Measurements from ENCODE around the gene CCDC110. TPM values are rescaled to one million over a fixed set of nuclear protein-coding genes. Genes with fewer than 3 reads are reported as not detected.
"Not testable (repeated sequence)": the region's sequence is repeated elsewhere in the genome, so short reads cannot be mapped to it uniquely, and the experiment has no call there.

The CCDC110 gene
- total RNA-seq, 2 donors from 2014 or later = 2.8 to 10.3 TPM

GRCh38 chr4:185514182-185514697, 42.7 kb upstream of the CCDC110 start:
- WGBS = 84% methylated on average over 17 of the region's 17 CpGs
- peaks cover 2% of the 10 kb centered on the region for H3K4me1 ChIP-seq (replicated peaks)
- TF ChIP-seq CTCF (IDR thresholded peaks at IDR 0.05) (no peak), POLR2AphosphoS5 (IDR thresholded peaks at IDR 0.05) (no peak), POLR2A (IDR thresholded peaks at IDR 0.05) (no peak)
- H3K27me3 ChIP-seq (replicated peaks; ENCODE audit: insufficient read depth) = no peaks in the 10 kb centered on the region
- H3K27ac ChIP-seq = no peak overlapping the region
- no peaks in the 10 kb centered on the region for H3K9me3 ChIP-seq
- no peaks in the 10 kb centered on the region for H3K36me3 ChIP-seq
- H3K4me3 ChIP-seq = no peak overlapping the region
- DNase-seq (ENCODE audit: low spot score) = no peak
- intact Hi-C loops (cut with DNase I) = no loop called here

- Histone ChIP-seq H3K4me1 (replicated peaks) (peaks cover 2% of the 10 kb centered on the region), H3K9me3 (no peaks in the 10 kb centered on the region), H3K36me3 (no peaks in the 10 kb centered on the region), H3K27me3 (replicated peaks; ENCODE audit: insufficient read depth) (no peaks in the 10 kb centered on the region), H3K27ac (no peak overlapping the region), H3K4me3 (no peak overlapping the region)
- WGBS = 52% methylated on average over 10 of the region's 10 CpGs
- intact Hi-C loops (cut with DNase I) = no loop called here
- DNase-seq (ENCODE audit: low spot score) = no peak
- TF ChIP-seq POLR2A (IDR thresholded peaks at IDR 0.05) (no peak), POLR2AphosphoS5 (IDR thresholded peaks at IDR 0.05) (peak; percentile 4)
Observed at GRCh38 chr4:185513489-185514181, 42.1 kb upstream of the CCDC110 start.

GRCh38 chr4:185512516-185512915, 41.0 kb upstream of the CCDC110 start:
- TF ChIP-seq POLR2A (IDR thresholded peaks at IDR 0.05) = no peak
- no peak for TF ChIP-seq POLR2AphosphoS5 (IDR thresholded peaks at IDR 0.05)
- no peak for TF ChIP-seq CTCF (IDR thresholded peaks at IDR 0.05)
- DNase-seq (ENCODE audit: low spot score) = no peak
- no peaks in the 10 kb centered on the region for H3K9me3 ChIP-seq
- no peak overlapping the region for H3K27ac ChIP-seq
- no peaks in the 10 kb centered on the region for H3K27me3 ChIP-seq (replicated peaks; ENCODE audit: insufficient read depth)
- intact Hi-C loops (cut with DNase I) = no loop called here
- peaks cover 2% of the 10 kb centered on the region for H3K4me1 ChIP-seq (replicated peaks)
- no peaks in the 10 kb centered on the region for H3K36me3 ChIP-seq
- 80% methylated on average over 3 of the region's 3 CpGs for WGBS
- no peak overlapping the region for H3K4me3 ChIP-seq

- H3K4me1 ChIP-seq (replicated peaks); H3K4me3 ChIP-seq; DNase-seq (ENCODE audit: low spot score); H3K27ac ChIP-seq; H3K9me3 ChIP-seq; H3K36me3 ChIP-seq; H3K27me3 ChIP-seq (replicated peaks; ENCODE audit: insufficient read depth); intact Hi-C loops (cut with DNase I): not testable (repeated sequence)
- 65% methylated on average over 2 of the region's 2 CpGs for WGBS
Observed at GRCh38 chr4:185511243-185511642, 39.7 kb upstream of the CCDC110 start.

GRCh38 chr4:185510806-185511205, 39.3 kb upstream of the CCDC110 start:
- 82% methylated on average over 5 of the region's 5 CpGs for WGBS
- intact Hi-C loops (cut with DNase I) = no loop called here

More at GRCh38 chr4:185510806-185511205, 39.3 kb upstream of the CCDC110 start:
- TF ChIP-seq POLR2A (IDR thresholded peaks at IDR 0.05) (no peak), POLR2AphosphoS5 (IDR thresholded peaks at IDR 0.05) (no peak), CTCF (IDR thresholded peaks at IDR 0.05) (no peak)
- no peaks in the 10 kb centered on the region for H3K9me3 ChIP-seq
- no peak overlapping the region for H3K27ac ChIP-seq
- no peak for DNase-seq (ENCODE audit: low spot score)
- H3K36me3 ChIP-seq = no peaks in the 10 kb centered on the region
- H3K27me3 ChIP-seq (replicated peaks; ENCODE audit: insufficient read depth) = no peaks in the 10 kb centered on the region
- peaks cover 2% of the 10 kb centered on the region for H3K4me1 ChIP-seq (replicated peaks)
- no peak overlapping the region for H3K4me3 ChIP-seq

All from prostate gland (tissue), 2 donors.